NCI-H1092 (cell line): ENCODE measurements around the gene RHCG.
"Not testable (repeated sequence)": the region's sequence is repeated elsewhere in the genome, so short reads cannot be mapped to it uniquely, and the experiment has no call there.

Source experiments
- DNase-seq: peaks from one replicate; lab custom pipeline; 2025; lab: John Stamatoyannopoulos, UW

Gene RHCG

DNA sequence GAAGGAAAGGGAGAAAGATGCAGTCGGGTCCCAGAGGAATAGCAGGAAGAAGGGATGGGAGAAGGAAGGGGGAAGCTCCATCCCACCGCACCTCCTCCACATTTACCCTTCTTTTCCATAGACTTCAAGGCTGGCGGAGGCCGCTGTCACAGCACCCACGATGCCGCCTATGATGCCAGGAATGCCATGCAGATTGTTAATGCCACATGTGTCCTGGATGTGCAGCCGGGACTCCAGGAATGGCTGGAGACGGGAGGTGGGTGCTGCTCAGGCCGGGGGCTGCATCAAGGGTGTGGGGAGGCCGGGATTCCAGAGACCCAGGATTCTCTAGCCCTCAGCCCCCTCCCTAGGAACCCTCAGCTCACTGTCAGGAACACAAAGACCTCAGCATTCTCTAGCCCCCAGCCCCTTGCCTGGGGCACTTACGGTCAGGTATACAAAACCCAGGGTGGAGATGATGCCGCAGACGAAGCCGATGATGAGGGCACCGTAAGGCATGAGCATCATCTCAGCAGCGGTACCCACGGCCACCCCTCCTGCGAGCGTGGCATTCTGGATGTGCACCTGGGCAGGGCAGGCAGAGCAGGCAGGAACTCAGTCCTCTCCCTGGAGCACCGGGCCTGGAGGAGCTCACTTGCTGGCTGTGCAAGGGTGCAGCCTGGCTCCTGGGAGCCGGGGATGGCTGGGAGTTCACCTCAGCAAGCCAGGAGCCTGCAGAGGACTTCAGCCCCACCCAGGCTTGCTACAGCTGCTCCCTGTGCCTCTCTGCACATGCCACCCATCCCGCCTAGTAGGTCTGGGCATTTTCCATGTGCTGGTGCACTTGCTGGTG lies 18.8 kb downstream of the RHCG start:
- DNase-seq = no peak

DNA sequence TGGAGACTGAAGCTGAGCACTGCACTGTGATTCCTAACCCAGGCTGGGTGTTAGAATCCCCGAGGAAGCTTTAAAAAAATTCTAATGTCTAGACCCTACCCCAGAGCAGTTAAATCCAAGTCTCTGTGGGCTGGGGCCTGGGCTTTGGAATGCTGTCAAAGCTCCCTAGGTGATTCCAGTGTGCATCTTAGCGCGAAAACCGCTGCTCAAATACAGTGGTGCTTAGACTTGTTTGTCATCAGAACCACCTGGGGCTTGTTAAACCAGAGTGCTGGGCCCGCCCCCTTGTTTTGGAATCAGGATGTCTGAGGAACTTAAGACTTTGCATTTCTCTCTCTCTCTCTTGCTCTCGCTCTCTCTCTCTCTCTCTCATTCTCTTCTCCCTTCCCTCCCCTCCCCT lies 20.7 kb downstream of the RHCG start:
- DNase-seq = no peak

DNA sequence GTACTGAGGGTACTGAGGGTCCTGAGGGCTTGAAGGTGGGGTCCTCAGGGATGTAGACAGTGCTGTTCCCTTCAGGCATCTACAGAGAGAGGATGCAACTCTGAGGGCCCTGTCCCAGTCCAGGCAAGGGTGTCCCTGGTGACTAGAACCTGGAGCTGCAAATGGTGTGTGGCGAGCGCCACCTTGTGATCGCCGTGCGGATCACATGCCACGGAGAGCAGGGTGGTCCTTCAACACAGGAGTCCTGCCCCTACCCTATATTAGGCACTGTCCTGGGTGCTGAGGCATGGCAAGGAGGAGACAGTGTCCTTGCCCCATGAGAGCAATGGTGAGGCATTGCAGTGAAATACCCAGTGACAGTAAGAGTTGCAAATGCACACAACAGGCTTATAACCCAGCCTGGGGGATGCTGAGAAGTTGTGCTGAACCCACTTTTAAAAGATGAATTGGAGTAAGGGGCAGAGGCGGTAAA lies 23.6 kb downstream of the RHCG start:
- DNase-seq = no peak

DNA sequence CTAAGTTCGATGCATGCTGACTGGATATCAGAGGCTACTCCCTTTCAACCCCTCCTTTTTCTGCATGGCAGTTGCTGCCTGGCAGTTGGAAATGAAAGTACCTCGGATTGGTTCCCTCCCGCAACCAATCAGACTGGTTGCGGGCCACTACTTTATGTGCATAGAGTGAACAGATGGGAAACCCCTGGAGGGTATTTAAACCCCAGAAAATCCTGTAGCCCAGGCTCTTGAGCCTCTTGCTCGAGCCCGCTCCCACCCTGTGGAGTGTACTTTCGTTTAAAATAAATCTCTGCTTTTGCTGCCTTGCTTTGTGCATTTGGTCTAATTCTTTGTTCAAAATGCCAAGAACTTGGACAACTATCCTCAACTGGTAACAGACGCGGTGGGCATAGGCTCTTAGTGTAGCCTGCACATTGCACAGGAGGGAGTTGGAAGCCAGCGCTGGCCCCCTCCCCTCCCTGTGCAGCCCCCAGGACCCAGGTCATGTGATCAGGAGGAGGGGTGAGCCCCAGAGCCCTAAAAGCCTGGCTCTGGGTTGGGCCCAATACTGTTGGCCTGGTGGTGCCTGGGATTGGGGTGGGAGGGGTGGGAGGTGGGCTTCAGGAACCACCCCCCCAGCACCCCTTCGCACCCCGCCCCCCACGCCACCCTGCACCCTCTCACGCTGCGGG lies 26.8 kb downstream of the RHCG start:
- DNase-seq = no peak

DNA sequence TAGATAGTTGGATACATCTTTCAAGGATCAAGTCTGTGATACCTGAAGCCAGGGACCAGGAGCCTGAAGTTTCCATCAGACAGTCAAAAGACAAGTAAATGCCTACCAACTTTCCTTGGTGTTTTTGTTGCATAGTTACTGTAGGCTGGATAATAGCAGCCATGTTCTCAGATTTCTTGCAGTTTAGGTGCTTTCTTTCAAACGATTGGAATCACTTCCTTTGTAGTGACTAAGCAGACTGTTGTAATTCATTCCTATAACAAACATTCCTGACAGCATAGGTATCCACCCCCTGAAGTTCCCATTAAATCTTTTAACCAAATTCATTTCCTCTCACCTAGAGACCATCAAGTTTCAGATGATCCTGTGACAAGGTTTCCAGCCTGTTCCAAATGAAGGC lies 27.6 kb downstream of the RHCG start:
- not testable (repeated sequence) for DNase-seq

DNA sequence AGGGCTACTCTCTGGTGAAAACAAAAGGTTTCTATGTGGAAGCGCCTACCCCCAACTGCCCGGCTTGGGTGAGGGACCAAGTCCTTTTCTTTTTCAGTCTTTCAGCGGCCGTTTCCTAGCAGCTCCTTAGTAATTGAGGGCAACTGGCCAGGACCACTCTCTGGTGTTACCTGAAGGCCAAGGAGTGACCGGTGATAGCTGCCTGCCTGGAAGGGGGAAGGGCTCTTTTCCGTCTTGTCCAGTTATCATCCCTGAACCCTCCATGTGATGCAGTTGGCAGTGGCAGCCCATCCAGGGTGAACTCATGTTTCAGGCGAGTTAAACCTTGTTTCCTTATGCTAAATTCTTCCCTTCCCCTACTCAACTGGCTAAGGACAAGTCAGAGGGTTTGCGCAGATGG lies 33.3 kb downstream of the RHCG start:
- DNase-seq = no peak

DNA sequence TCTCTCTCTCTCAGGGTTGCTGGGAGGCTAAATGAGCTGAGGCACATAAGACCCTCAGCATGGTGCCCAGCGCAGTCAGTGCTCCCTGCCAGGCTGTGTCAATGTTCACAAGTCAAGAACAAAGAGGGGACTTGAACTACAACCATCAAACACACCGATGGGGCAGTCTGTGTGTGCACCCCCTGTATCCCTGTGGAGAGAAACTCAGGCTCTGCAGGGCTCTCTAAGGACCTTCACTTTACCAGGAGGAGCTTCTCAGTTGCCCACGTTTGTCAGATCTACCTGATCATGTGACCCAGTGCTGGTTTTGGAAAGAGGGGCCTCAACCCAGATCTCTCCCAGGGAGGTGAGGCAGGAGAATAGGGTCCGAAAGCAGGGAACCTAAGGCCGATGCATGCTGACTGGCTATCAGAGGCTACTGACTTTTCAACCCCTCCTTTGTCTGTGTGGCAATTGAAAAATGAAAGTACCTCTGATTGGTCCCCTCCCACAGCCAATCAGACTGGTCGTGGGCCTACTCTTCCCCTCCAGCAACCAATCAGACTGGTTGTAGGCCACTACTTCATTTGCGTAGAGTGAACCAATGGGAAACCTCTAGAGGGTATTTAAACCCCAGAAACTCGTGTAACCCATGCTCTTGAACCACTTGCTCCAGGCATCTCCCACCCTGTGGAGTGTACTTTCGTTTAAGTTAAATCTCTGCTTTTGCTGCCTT lies 34.0 kb downstream of the RHCG start:
- no peak for DNase-seq

DNA sequence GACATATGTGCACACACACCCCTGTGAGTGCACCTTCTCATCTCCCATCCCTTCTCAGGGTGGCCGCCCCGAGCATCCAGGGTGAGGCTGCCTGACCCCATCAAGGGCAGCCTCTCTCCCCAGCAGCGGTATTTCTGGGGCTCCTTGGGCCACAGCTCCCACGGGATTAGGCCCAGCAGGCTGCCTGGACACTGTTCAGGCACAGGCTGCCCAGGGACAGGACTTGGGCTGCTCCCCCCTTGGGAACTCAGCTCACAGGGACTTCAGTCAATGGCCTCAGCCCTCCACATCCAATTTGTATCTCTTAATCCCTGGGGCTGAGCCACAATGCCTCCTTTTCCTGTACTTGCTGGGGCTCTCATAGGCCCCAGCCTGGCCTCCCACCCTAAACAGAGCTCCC lies 35.0 kb downstream of the RHCG start:
- DNase-seq = no peak

DNA sequence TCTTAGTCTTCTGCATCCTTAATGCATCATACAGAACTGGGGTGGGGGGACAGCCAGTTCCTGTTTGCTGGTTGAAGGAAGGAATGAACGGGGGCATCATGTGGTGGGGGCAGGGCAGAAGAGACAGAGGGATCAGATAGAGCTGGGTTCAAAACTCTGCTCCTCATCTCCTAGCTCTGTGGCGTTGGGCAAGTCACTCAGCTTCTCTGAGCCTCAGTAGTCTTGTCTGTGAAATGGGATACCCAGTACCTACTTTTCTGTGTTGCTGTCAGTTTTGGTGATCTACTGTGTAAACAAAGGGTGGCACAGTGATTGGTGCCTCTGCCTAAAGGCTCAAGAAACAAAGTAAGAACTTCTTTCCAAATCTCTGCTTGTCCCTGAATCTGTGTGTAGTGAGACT lies 36.3 kb downstream of the RHCG start:
- DNase-seq = no peak

DNA sequence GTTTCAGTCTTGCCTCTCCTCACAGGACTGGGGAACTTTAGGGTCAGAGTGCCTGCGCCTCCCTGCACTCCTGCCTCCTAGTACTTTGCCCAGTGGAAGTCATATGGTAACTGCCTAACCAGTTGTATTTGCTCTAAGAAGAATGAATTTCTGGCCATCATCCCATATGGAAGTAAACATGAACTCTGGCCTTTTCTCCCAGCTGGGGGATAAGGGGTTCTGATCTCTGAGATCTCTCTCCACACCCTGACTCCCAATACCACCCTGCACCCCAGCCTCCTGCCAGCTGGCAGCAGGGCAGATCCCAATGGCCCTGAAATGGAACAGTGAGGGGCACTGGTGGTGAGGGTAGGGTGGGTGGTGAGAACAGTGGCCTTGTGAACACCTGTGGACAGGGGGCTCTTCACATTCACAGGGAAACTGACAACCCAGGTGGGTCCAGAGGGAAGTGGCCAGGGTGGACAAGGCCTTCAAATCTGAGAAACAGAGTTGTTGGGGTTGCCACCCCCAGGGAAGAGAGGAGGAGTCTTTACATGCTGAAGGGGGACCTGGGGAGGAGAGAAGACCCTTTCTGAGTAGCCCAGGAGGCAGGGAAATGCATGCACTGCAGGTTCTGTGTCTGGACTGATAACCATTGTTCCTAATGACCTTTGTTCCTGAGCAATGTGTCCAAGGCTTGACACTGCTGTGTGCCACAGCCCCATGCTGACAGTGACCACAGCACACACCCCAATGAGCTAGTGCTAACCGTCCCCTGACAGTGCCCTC lies 36.9 kb downstream of the RHCG start:
- DNase-seq = no peak

DNA sequence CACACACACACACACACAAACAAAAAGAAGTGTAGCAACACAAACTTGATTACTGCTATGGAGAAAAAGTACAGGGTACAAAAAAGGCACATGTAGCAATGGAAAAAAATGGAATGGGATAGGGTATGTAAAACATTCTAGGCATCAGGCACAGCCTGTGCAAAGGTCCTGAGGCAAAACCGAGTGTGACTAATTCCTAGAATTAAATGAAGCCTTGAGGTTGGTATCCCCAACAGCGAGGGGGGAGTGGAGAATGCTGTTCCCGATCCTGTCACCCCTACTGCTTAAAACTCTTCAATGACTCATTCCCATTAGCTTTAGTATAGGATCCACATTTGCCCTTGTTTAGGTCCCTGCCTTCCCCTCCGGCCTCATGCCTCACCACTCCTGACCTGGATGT lies 37.9 kb downstream of the RHCG start:
- DNase-seq = no peak

DNA sequence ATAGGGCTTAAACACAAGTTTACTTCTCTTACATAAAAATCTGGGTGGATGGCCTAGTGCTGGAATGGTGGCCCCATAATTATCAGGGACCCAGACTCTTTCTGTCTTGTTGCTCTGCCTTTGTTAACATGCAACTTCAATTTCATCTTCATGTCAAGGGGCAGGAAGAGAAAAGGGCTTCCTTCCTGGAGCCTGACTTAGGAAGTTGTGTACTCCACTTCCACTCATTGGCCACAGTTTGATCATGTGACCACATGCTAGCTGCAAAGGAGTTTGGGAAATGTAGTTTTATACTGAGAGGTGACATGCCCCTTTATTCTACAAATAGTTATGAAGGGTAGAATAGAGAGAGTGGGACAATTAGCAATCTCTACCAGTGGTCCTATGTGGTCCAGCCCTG lies 39.3 kb downstream of the RHCG start:
- no peak for DNase-seq

DNA sequence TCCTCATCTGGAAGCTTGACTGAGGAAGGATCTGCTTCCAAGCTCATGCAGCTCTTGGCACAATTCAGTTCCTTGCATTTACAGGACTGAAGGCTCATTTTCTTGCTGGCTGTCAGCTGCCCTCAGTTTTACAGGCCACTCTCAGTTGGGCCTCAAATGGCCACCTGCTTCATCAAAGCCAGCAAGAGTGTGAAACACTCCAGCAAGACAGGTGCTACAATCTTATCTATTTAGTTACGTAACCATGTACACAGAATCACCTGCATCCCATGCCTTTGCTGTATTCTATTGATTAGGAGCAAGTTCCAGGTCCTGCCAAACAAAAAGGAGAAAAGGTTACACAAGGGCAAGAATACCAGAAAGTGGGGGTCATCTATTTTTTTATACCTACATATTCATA lies 40.8 kb downstream of the RHCG start:
- no peak for DNase-seq

DNA sequence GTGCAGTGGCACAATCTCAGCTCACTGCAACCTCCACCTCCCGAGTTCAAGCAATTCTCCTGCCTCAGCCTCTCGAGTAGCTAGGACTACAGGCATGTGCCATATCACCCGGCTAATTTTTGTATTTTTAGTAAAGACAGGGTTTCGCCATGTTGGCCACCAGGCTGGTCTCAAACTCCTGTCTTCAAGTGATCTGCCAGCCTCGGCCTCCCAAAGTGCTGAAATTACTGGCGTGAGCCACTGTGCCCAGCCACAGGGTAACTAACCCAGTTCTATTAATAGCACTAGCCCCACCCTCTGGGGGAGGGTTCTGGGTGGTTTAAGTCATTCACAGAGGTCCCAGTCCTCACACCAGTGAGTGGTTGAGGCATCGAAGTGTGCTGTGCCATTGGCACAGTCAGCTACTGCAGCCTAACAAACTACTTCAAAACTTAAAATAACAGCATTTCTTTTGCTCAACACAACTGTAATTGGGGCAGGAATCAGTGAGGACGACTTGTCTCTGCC lies 44.0 kb downstream of the RHCG start:
- no peak for DNase-seq

DNA sequence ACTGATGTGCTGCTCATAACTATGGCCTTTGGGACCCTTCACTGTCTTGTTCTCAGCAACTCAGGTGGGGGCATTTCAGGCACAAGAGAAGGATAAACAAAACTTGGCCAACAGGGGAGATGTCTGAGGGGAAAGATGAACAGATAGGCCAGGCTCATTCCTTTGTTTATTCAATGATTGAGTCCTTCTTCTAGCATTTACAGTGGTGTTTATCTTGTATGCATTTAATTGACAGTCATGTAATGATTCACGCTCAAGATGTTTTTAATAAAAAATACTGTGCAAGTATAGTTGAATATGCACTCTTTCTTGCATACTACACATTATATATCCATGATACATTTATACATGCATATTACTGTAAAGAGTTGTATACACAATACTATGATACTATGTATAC lies 44.5 kb downstream of the RHCG start:
- DNase-seq = no peak

DNA sequence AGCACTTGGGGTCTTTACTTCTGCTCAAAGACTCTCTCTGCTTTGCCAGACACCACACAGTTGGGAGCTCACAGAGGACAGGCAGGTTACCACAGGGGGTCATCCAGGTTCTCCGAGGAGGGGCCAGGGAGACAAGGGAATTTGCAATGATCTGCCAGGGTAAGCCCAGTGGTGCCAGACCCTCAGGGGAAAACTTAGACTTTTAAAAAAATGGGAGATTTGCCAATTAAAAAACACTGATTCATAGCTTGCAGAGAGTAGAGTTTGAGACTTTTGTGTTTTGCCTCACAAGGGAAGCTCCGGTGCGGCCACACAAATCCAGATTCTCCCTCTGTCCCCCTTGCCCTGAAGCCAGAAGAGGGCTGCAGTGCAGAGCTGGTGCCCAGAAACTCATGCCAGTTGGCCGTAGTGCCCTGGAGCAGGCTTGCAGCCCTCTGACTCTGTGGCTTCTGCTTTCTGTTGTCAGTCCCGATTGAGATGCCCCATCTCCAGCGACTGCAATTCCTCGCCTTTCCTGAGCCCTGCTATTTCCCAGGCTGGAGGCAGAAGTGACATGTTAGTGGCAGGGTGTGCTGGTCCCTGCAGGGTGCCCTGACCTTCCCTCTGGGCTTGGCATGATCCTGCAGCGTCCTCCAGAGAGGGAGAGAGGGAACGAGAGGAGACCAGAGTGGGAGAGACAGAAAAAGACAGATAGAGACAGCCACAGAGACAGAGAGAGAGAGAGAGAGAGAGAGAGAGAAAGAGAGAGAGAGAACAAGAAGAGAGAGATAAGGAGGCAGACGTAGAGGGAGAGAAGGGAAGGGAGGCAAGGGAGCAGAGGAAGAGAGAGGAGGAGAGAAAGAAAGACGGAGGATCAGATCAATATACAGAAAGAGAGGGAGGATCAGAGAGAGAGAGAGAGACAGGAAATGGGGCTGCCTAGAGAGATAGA lies 46.0 kb downstream of the RHCG start:
- no peak for DNase-seq

DNA sequence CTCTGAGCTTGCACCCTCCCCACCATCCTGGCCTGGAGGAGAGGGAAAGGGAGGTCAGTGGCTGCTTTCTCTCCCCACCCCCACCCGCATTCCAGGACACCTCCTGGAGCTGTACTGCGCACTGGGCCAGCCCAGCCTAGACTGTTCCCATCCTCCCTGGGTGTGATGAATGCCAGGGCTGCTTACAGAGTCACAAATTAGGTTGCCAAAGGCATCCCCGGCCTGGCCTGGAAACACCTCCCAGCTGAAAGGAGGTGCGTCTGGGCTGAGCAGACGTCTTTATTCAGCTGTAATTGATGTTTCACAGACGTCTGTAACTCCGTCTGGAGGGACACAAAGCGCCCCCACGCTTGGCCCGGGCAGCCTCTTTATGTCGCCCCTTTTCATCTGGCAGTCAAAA lies 47.6 kb downstream of the RHCG start:
- no peak for DNase-seq

DNA sequence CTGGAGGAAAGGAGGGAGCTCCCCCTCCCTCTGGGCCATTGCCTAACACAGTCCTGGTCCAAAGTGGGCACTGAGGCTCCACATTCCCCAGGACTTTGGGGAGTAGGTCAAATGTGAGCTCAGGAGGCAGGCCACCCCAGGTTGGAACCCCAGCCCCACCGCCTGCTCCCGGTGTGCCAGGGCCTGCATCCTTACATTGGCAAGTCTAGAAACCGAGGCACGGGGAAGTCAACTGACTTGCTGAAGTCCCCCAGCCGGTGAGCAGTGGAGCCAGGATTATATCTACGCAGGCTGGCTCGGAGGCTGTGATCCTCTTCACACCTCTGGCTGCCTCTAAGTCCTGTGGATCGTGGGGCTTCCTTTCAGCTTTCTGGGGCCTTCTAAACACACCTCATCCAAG lies 48.7 kb downstream of the RHCG start:
- no peak for DNase-seq

DNA sequence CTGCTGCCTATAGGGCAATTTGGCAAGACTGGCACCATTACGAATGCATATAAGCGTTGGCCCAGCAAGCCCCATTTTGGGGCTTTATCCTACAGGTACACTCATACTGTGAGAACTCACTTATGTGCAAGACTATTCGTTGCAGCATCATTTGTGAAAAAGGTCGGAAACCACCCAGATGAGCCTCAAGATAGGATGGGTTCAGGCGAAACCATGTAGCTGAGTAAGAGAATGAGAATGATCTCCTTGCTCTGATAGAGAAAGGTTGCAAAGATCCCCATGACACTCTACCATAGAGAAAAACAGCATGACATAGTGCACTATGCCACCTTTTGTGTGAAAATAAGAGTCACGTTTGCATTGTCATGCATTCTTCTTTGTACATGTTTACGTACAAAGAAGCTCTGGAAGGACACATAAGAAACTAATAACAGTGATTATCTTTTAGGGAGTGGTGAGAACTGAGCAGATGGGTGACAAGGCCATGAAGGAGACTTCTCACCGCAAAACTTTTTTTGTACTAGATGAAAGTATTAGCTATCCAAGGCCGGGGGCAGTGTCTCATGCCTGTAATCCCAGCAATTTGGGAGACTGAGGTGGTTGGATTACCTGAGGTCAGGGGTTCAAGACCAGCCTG lies 50.0 kb downstream of the RHCG start:
- DNase-seq = no peak

DNA sequence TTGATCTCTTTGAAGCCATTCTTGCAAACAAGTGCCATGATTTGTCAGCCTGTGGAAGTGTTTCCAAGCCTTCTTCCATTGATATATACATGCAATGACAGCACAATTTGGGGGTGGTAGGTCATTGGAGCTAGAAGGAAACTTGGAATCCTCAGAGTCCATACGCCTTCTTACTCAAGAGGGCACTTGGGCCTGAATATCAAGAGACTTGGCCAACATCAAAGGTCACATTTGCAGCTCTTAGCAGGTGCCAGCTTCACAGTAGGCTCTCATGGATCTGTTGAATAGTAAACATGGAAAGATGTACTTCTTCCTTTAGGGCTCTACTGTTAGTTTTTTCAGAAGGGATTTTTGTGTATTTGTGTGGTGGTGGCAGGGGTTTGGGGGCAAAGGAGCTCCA lies 50.9 kb downstream of the RHCG start:
- no peak for DNase-seq
